HepG2 (cell line): ENCODE measurements around the gene SMC6. TPM values are rescaled to one million over a fixed set of nuclear protein-coding genes. Genes with fewer than 3 reads are reported as not detected.

Source experiments
- ATAC-seq: fragments of 200-7000 bp; cut with Tn5 transposase; 3 replicates; pipeline ENCODE4 v1.9.1; 2020; ENCODE audit warnings: mild to moderate bottlenecking, moderate library complexity
- BruUV-seq: library from RNA; stranded (reverse); fragments of 400-500 nt; replicated peaks from 2 replicates; lab custom pipeline; 2021; lab: Mats Ljungman, UMichigan
- CTCF ChIA-PET: fragments of 300-600 bp; formaldehyde crosslinking; extraction: SDS; loops from one replicate; lab custom pipeline; 2021; ENCODE audit warnings: low total read pairs, inconsistent platforms, low intra/inter-chr PET ratio; lab: Yijun Ruan, JAX
- POLR2A ChIA-PET: fragments of 350-600 bp; sonication (Branson Sonifier 250); formaldehyde crosslinking; loops from one replicate; lab custom pipeline; 2020; ENCODE audit warnings: antibody characterized with exemption, inconsistent platforms; lab: Yijun Ruan, JAX
- DNase-seq: peaks from one replicate; pipeline ENCODE4 v3.0.0-alpha.2; 2015; ENCODE audit warnings: low spot score
- FAIRE-seq: peaks from 3 replicates; lab custom pipeline; 2011; peaks lifted over from hg19 to GRCh38; lab: Jason Lieb, UNC
- H2AFZ ChIP-seq: one replicate; pipeline ENCODE4 v1.6.1; 2011; ENCODE audit warnings: low read length, inconsistent platforms
- H3K27ac ChIP-seq: fragments of 300-600 bp; 3 replicates; pipeline ENCODE4 v1.8.0; 2011; ENCODE audit warnings: mixed run types, mild to moderate bottlenecking, mixed read lengths, low read length, inconsistent platforms; ENCODE audit not compliant: insufficient read depth; ENCODE audit errors: extremely low read length
- H3K27me3 ChIP-seq, 2 experiments: fragments of 200-600 bp in 1 of 2; 2 replicates in 1 of 2; 3 replicates in 1 of 2; pipeline versions ENCODE4 v1.6.0 to v1.8.0; 2011; ENCODE audit warnings: low read length in 2 of 2, mild to moderate bottlenecking in 2 of 2, moderate library complexity in 2 of 2, inconsistent platforms in 1 of 2; ENCODE audit not compliant: insufficient read depth in 2 of 2, control insufficient read depth in 1 of 2
- H3K36me3 ChIP-seq, 2 experiments: fragments of 200-600 bp in 1 of 2; replicated peaks in 1 of 2; 2 replicates in 1 of 2; 3 replicates in 1 of 2; pipeline versions ENCODE4 v1.5.1 to v1.8.0; 2011; ENCODE audit warnings: low read length in 2 of 2, inconsistent platforms in 1 of 2; ENCODE audit not compliant: insufficient read depth in 2 of 2, control insufficient read depth in 1 of 2
- H3K4me1 ChIP-seq: 2 replicates; pipeline ENCODE4 v1.5.1; 2012; ENCODE audit warnings: low read length, inconsistent platforms; ENCODE audit not compliant: insufficient read depth
- H3K4me2 ChIP-seq: 2 replicates; pipeline ENCODE4 v1.6.0; 2011; ENCODE audit warnings: low read depth, low read length, inconsistent platforms
- H3K4me3 ChIP-seq, 3 experiments: fragments of 200-600 bp in 1 of 3; sonication (generic), shearing (Covaris generic) in 1 of 3; replicated peaks in 1 of 3; 2 replicates each; pipeline ENCODE4 v1.5.1; 2011 to 2016; ENCODE audit warnings: low read length in 3 of 3, inconsistent platforms in 2 of 3, low read depth in 2 of 3, mild to moderate bottlenecking in 2 of 3, control low read depth in 1 of 3, mixed read lengths in 1 of 3; ENCODE audit not compliant: insufficient read depth in 1 of 3
- H3K79me2 ChIP-seq: one replicate; pipeline ENCODE4 v1.6.1; 2011; ENCODE audit warnings: low read length, inconsistent platforms; ENCODE audit not compliant: insufficient read depth
- H3K9ac ChIP-seq: 2 replicates; pipeline ENCODE4 v1.6.0; 2011; ENCODE audit warnings: mild to moderate bottlenecking, low read depth, low read length, inconsistent platforms; ENCODE audit not compliant: insufficient read depth
- H3K9me3 ChIP-seq: 2 replicates; pipeline ENCODE4 v1.5.1; 2012; ENCODE audit warnings: mild to moderate bottlenecking, low read length
- H4K20me1 ChIP-seq: 2 replicates; pipeline ENCODE4 v1.6.0; 2011; ENCODE audit warnings: inconsistent platforms, mild to moderate bottlenecking, low read length, moderate library complexity; ENCODE audit not compliant: insufficient read depth
- ARID2 ChIP-seq: sonication (generic); formaldehyde crosslinking; IDR thresholded peaks from 2 replicates; pipeline ENCODE4 v1.8.1; 2022; ENCODE audit warnings: mild to moderate bottlenecking, missing genetic modification reagents, borderline replicate concordance
- CBX5 ChIP-seq: sonication (generic); formaldehyde crosslinking; IDR thresholded peaks from 2 replicates; pipeline ENCODE4 v1.4.0; 2020; ENCODE audit warnings: missing genetic modification reagents, borderline replicate concordance
- HOXA5 ChIP-seq: sonication (generic); formaldehyde crosslinking; IDR thresholded peaks from 2 replicates; pipeline ENCODE4 v1.4.0; 2020; ENCODE audit warnings: missing genetic modification reagents
- MTA1 ChIP-seq: sonication (generic); formaldehyde crosslinking; IDR thresholded peaks from 2 replicates; pipeline ENCODE4 v1.4.0; 2020; ENCODE audit warnings: missing genetic modification reagents, mild to moderate bottlenecking, borderline replicate concordance
- MTERF4 ChIP-seq: sonication (generic); formaldehyde crosslinking; IDR thresholded peaks from 2 replicates; pipeline ENCODE4 v1.8.0; 2023; ENCODE audit warnings: mild to moderate bottlenecking, missing genetic modification reagents
- RNF2 ChIP-seq: fragments of 450-650 bp; conservative IDR thresholded peaks from 2 replicates; pipeline ENCODE4 v1.6.1; 2016; ENCODE audit warnings: low read depth
- SCMH1 ChIP-seq: sonication (generic); formaldehyde crosslinking; IDR thresholded peaks from 2 replicates; pipeline ENCODE4 v1.9.0; 2021; ENCODE audit warnings: missing genetic modification reagents, mild to moderate bottlenecking, borderline replicate concordance
- ZNF124 ChIP-seq: sonication (generic); formaldehyde crosslinking; IDR thresholded peaks from 2 replicates; pipeline ENCODE4 v1.4.0; 2020; ENCODE audit warnings: missing genetic modification reagents
- ZNF138 ChIP-seq: sonication (generic); formaldehyde crosslinking; IDR thresholded peaks from 2 replicates; pipeline ENCODE4 v1.5.0; 2020; ENCODE audit warnings: mild to moderate bottlenecking, low read depth, missing genetic modification reagents
- ZNF432 ChIP-seq: sonication (generic); formaldehyde crosslinking; IDR thresholded peaks from 2 replicates; pipeline ENCODE4 v1.5.0; 2020; ENCODE audit warnings: missing genetic modification reagents, mild to moderate bottlenecking, borderline replicate concordance
- ZNF607 ChIP-seq: sonication (generic); formaldehyde crosslinking; IDR thresholded peaks from 2 replicates; pipeline ENCODE4 v1.5.1; 2020; ENCODE audit warnings: missing genetic modification reagents, mild to moderate bottlenecking, borderline replicate concordance
- WGBS: methylation state at CpG from one replicate; pipeline ENCODE4 v1.1.6; 2017; ENCODE audit warnings: low lambda C conversion rate; 5-methylcytosine and 5-hydroxymethylcytosine counted together
- in situ Hi-C: cut with HindIII; loops from 2 replicates; pipeline ENCODE4 v1.10.0; 2017; ENCODE audit warnings: low pct_unique_long_range_greater_than_20kb; ENCODE audit not compliant: extremely low pct_ligation_motif_present
- intact Hi-C: fragments of 100-400 bp; cut with micrococcal nuclease; formaldehyde crosslinking; loops from one replicate; pipeline ENCODE4 v1.10.0; 2022; ENCODE audit not compliant: unreplicated experiment
- polyA plus RNA-seq, 8 experiments: library from polyadenylated mRNA; depleted of rRNA in 3 of 8; stranded (reverse) in 7 of 8; unstranded in 1 of 8; fragments of >200 nt; fragmentation: Illumina TruSeq in 4 of 8; extraction: Trizol in 4 of 8; gene quantifications; 2 replicates each; pipeline versions ENCODE4 v1.2.1 to v1.2.3, GENCODE V29; 2011 to 2016; ENCODE audit warnings: low read depth in 4 of 8, missing spikeins in 1 of 8, mixed read lengths in 1 of 8; ENCODE audit not compliant: insufficient read depth in 1 of 8
- total RNA-seq, 5 experiments: library from RNA; depleted of rRNA; stranded (reverse); fragments of >200 nt; fragmentation: Illumina TruSeq; extraction: Trizol; gene quantifications; 2 replicates each; pipeline ENCODE4 v1.2.3, GENCODE V29; 2016; ENCODE audit warnings: low read depth in 1 of 5
- TF ChIP-seq, protein P1 (sequence below): sonication (generic); formaldehyde crosslinking; IDR thresholded peaks from 2 replicates; pipeline ENCODE4 v1.4.0; 2020; ENCODE audit warnings: missing genetic modification reagents

SMC6 gene
- total and polyA plus RNA-seq, 2 of the 13 experiments (the other 11 are each of a cell fraction or from before 2014, with no cell fraction given) = 18.9 to 55.3 TPM

DNA sequence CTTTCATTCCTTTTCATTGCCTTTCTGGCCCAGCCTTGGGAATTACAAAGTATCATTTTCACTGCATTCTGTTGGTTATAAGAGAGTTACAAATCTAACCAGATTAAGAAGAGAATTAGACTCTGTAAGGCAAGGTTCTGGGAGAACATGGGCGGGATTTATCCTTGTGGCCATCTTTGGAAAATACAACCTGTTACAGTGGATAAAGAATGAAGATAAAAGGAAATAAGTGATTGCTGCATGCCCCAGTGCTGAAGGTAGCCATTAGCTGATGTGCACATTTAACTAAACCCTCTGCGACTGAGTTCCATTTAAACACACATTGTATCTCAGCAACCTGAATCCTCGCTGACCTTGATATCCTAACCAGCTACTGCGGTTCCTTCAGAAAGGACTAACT is 93.4 kb downstream of the SMC6 start:
- ChIA-PET CTCF (no interaction called here), POLR2A (no interaction called here)
- H3K4me1 ChIP-seq = no peaks in the 10 kb centered on the region
- intact Hi-C loops = loop anchor here (5.0 kb wide), 1 partner anchor 68 kb away; no protein-coding TSS in a partner anchor
- no peak overlapping the region for H3K4me2 ChIP-seq
- H3K27ac ChIP-seq = no peak overlapping the region
- in situ Hi-C loops = loop anchor here (10.0 to 25.0 kb wide), 2 partner anchors 348 to 885 kb away; no protein-coding TSS in a partner anchor
- H3K9ac ChIP-seq = no peak overlapping the region
- H4K20me1 ChIP-seq = no peaks in the 10 kb centered on the region
- no TSS peak for BruUV-seq
- H3K9me3 ChIP-seq = no peaks in the 10 kb centered on the region
- ATAC-seq (peak; percentile 39), FAIRE-seq (no peak), DNase-seq (no peak)
- no peak overlapping the region for H3K4me3 ChIP-seq
- H3K79me2 ChIP-seq = no peaks in the 10 kb centered on the region
- peaks cover 16 to 33% of the 10 kb centered on the region in 2 experiments for H3K36me3 ChIP-seq
- H2AFZ ChIP-seq = no peak overlapping the region
- TF ChIP-seq SCMH1 (CRISPR knock-in tag) (no peak), MTA1 (CRISPR knock-in tag) (no peak), ZNF432 (no peak), RNF2 (no peak), ZNF607 (CRISPR knock-in tag) (no peak), ZNF138 (CRISPR knock-in tag) (no peak), MTERF4 (CRISPR knock-in tag) (no peak), ZNF124 (CRISPR knock-in tag) (no peak), HOXA5 (CRISPR knock-in tag) (no peak), CBX5 (CRISPR knock-in tag) (no peak), ARID2 (no peak)
- TF ChIP-seq, protein P1, sequence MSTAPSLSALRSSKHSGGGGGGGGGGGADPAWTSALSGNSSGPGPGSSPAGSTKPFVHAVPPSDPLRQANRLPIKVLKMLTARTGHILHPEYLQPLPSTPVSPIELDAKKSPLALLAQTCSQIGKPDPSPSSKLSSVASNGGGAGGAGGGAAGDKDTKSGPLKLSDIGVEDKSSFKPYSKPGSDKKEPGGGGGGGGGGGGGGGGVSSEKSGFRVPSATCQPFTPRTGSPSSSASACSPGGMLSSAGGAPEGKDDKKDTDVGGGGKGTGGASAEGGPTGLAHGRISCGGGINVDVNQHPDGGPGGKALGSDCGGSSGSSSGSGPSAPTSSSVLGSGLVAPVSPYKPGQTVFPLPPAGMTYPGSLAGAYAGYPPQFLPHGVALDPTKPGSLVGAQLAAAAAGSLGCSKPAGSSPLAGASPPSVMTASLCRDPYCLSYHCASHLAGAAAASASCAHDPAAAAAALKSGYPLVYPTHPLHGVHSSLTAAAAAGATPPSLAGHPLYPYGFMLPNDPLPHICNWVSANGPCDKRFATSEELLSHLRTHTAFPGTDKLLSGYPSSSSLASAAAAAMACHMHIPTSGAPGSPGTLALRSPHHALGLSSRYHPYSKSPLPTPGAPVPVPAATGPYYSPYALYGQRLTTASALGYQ (CRISPR knock-in tag) = no peak
- H3K27me3 ChIP-seq = no peaks in the 10 kb centered on the region
- 89% methylated on average over 4 of the region's 4 CpGs for WGBS
